HEK293 (cell line): ENCODE measurements around the gene SSBP2.

Experiments
- CTCF ChIA-PET: fragments of 350-600 bp; formaldehyde crosslinking; extraction: SDS; loops from one replicate; lab custom pipeline; 2021; ENCODE audit warnings: antibody characterized with exemption; lab: Yijun Ruan, JAX
- POLR2A ChIA-PET: fragments of 300-600 bp; formaldehyde crosslinking; extraction: SDS; loops from one replicate; lab custom pipeline; 2020; ENCODE audit warnings: antibody characterized with exemption, inconsistent platforms; lab: Yijun Ruan, JAX
- H3K27ac ChIP-seq: fragments of 200-500 bp; sonication (Bioruptor generic); 2 replicates; pipeline ENCODE4 v1.5.1; 2014; ENCODE audit warnings: low read depth, low read length, control low read depth, inconsistent platforms; ENCODE audit errors: extremely low read depth
- H3K36me3 ChIP-seq, 2 experiments: fragments of 200-500 bp in 1 of 2; sonication (Bioruptor generic) in 1 of 2; 1 replicate in 1 of 2; 2 replicates in 1 of 2; pipeline ENCODE4 v1.5.1; 2014 to 2017; ENCODE audit warnings: inconsistent platforms in 2 of 2, low read length in 2 of 2; ENCODE audit not compliant: control insufficient read depth in 2 of 2, insufficient read depth in 1 of 2
- H3K4me1 ChIP-seq: fragments of 200-500 bp; sonication (Bioruptor generic); 2 replicates; pipeline ENCODE4 v1.5.1; 2014; ENCODE audit warnings: mild to moderate bottlenecking, low read length, inconsistent platforms; ENCODE audit not compliant: control insufficient read depth, insufficient read depth
- H3K4me3 ChIP-seq: 2 replicates; pipeline ENCODE4 v1.5.1; 2011; ENCODE audit warnings: low read depth, mild to moderate bottlenecking, control low read depth, low read length, moderate library complexity
- H3K9me3 ChIP-seq: fragments of 200-500 bp; sonication (Bioruptor generic); 2 replicates; pipeline ENCODE4 v1.5.1; 2014; ENCODE audit warnings: low read depth, low read length, inconsistent platforms; ENCODE audit not compliant: control insufficient read depth, insufficient read depth
- FEZF1 ChIP-seq: fragments of 450-650 bp; formaldehyde crosslinking; IDR thresholded peaks from 2 replicates; pipeline ENCODE4 v1.5.1; 2016; ENCODE audit warnings: missing biosample characterization, missing genetic modification characterization
- GFI1B ChIP-seq: fragments of 450-650 bp; formaldehyde crosslinking; IDR thresholded peaks from 2 replicates; pipeline ENCODE4 v1.5.1; 2016; ENCODE audit warnings: missing biosample characterization, missing genetic modification characterization
- GLI4 ChIP-seq: fragments of 450-650 bp; formaldehyde crosslinking; IDR thresholded peaks from 2 replicates; pipeline ENCODE4 v1.5.1; 2016; ENCODE audit warnings: missing biosample characterization, missing genetic modification characterization
- HOXA7 ChIP-seq: sonication (generic); formaldehyde crosslinking; IDR thresholded peaks from 2 replicates; pipeline ENCODE4 v1.8.1; 2022; ENCODE audit warnings: missing genetic modification reagents, borderline replicate concordance
- KLF1 ChIP-seq: fragments of 450-650 bp; formaldehyde crosslinking; IDR thresholded peaks from 2 replicates; pipeline ENCODE4 v1.5.1; 2016; ENCODE audit warnings: missing biosample characterization, missing genetic modification characterization
- KLF8 ChIP-seq: fragments of 450-650 bp; formaldehyde crosslinking; IDR thresholded peaks from 2 replicates; pipeline ENCODE4 v1.5.1; 2016; ENCODE audit warnings: missing biosample characterization, missing genetic modification characterization
- MYNN ChIP-seq: fragments of 450-650 bp; formaldehyde crosslinking; IDR thresholded peaks from 2 replicates; pipeline ENCODE4 v1.5.1; 2016; ENCODE audit warnings: missing biosample characterization, missing genetic modification characterization, borderline replicate concordance
- PRDM1 ChIP-seq: fragments of 450-650 bp; formaldehyde crosslinking; IDR thresholded peaks from 2 replicates; pipeline ENCODE4; 2016; ENCODE audit warnings: missing biosample characterization, missing genetic modification characterization
- WT1 ChIP-seq: fragments of 450-650 bp; formaldehyde crosslinking; IDR thresholded peaks from 2 replicates; pipeline ENCODE4 v1.5.1; 2016; ENCODE audit warnings: missing biosample characterization, missing genetic modification characterization
- YY1 ChIP-seq: fragments of 450-650 bp; formaldehyde crosslinking; IDR thresholded peaks from 2 replicates; pipeline ENCODE4 v1.5.1; 2018; ENCODE audit warnings: missing biosample characterization, missing genetic modification characterization
- ZNF248 ChIP-seq: fragments of 450-650 bp; formaldehyde crosslinking; IDR thresholded peaks from 2 replicates; pipeline ENCODE4 v1.5.1; 2017; ENCODE audit warnings: missing biosample characterization, missing genetic modification characterization
- ZNF366 ChIP-seq: fragments of 450-650 bp; formaldehyde crosslinking; conservative IDR thresholded peaks from 2 replicates; pipeline ENCODE4 v1.5.1; 2016; ENCODE audit warnings: missing biosample characterization, missing genetic modification characterization
- ZNF48 ChIP-seq: fragments of 450-650 bp; formaldehyde crosslinking; IDR thresholded peaks from 2 replicates; pipeline ENCODE4 v1.5.1; 2016; ENCODE audit warnings: missing biosample characterization, missing genetic modification characterization
- ZNF510 ChIP-seq: fragments of 450-650 bp; formaldehyde crosslinking; IDR thresholded peaks from 2 replicates; pipeline ENCODE4 v1.5.1; 2018; ENCODE audit warnings: mild to moderate bottlenecking, missing genetic modification characterization, missing biosample characterization; ENCODE audit not compliant: insufficient replicate concordance
- ZNF544 ChIP-seq: fragments of 450-650 bp; formaldehyde crosslinking; IDR thresholded peaks from 2 replicates; pipeline ENCODE4 v1.5.0; 2017; ENCODE audit warnings: missing biosample characterization, missing genetic modification characterization
- ZNF585B ChIP-seq: fragments of 450-650 bp; formaldehyde crosslinking; IDR thresholded peaks from 2 replicates; pipeline ENCODE4 v1.5.1; 2016; ENCODE audit warnings: missing biosample characterization, missing genetic modification characterization
- ZNF791 ChIP-seq: fragments of 450-650 bp; formaldehyde crosslinking; IDR thresholded peaks from 2 replicates; pipeline ENCODE4 v1.5.1; 2016; ENCODE audit warnings: missing biosample characterization, missing genetic modification characterization
- TF ChIP-seq, protein P1 (sequence below): fragments of 450-650 bp; formaldehyde crosslinking; IDR thresholded peaks from 2 replicates; pipeline ENCODE4 v1.5.1; 2016; ENCODE audit warnings: missing biosample characterization, missing genetic modification characterization, borderline replicate concordance
- TF ChIP-seq, protein P2 (sequence below): fragments of 450-650 bp; formaldehyde crosslinking; IDR thresholded peaks from 2 replicates; pipeline ENCODE4 v1.5.1; 2017; ENCODE audit warnings: missing biosample characterization, missing genetic modification characterization
- TF ChIP-seq, protein P3 (sequence below): fragments of 450-650 bp; formaldehyde crosslinking; IDR thresholded peaks from 2 replicates; pipeline ENCODE4 v1.5.1; 2016; ENCODE audit warnings: missing biosample characterization, missing genetic modification characterization, low read depth
- TF ChIP-seq, protein P4 (sequence below): fragments of 450-650 bp; formaldehyde crosslinking; IDR thresholded peaks from 2 replicates; pipeline ENCODE4 v1.5.1; 2016; ENCODE audit warnings: missing biosample characterization, missing genetic modification characterization
- TF ChIP-seq, protein P5 (sequence below): fragments of 450-650 bp; formaldehyde crosslinking; IDR thresholded peaks from 2 replicates; pipeline ENCODE4 v1.5.1; 2016; ENCODE audit warnings: missing biosample characterization, missing genetic modification characterization
- TF ChIP-seq, protein P6 (sequence below): fragments of 450-650 bp; formaldehyde crosslinking; IDR thresholded peaks from 2 replicates; pipeline ENCODE4 v1.5.0; 2017; ENCODE audit warnings: missing biosample characterization, missing genetic modification characterization, borderline replicate concordance

The SSBP2 gene

DNA sequence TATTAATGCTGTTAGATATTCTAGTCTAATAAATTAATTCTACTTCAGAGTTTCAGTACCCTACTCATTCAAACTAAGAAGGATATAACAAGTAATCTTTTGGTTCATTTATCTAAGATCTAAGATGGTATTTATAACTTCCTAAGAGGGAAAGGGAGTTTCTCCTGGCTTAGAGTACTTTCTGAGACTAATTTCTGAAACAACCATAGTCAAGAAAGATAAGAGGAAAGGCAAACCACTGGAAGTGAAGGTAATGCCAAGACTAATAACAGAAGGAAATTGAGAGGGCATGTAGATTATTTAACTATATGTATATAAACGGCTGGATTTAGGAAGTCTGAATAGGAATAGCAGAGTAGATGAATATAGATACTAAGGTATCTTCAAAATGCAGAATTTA, 244.5 kb downstream of the SSBP2 start (continued):
- TF ChIP-seq, protein P1, sequence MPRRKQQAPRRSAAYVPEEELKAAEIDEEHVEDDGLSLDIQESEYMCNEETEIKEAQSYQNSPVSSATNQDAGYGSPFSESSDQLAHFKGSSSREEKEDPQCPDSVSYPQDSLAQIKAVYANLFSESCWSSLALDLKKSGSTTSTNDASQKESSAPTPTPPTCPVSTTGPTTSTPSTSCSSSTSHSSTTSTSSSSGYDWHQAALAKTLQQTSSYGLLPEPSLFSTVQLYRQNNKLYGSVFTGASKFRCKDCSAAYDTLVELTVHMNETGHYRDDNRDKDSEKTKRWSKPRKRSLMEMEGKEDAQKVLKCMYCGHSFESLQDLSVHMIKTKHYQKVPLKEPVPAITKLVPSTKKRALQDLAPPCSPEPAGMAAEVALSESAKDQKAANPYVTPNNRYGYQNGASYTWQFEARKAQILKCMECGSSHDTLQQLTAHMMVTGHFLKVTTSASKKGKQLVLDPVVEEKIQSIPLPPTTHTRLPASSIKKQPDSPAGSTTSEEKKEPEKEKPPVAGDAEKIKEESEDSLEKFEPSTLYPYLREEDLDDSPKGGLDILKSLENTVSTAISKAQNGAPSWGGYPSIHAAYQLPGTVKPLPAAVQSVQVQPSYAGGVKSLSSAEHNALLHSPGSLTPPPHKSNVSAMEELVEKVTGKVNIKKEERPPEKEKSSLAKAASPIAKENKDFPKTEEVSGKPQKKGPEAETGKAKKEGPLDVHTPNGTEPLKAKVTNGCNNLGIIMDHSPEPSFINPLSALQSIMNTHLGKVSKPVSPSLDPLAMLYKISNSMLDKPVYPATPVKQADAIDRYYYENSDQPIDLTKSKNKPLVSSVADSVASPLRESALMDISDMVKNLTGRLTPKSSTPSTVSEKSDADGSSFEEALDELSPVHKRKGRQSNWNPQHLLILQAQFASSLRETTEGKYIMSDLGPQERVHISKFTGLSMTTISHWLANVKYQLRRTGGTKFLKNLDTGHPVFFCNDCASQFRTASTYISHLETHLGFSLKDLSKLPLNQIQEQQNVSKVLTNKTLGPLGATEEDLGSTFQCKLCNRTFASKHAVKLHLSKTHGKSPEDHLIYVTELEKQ (tag by site-specific recombination): no peak
- TF ChIP-seq WT1 (tag by site-specific recombination): no peak
- TF ChIP-seq ZNF585B: no peak
- TF ChIP-seq MYNN (tag by site-specific recombination): no peak
- TF ChIP-seq, protein P2, sequence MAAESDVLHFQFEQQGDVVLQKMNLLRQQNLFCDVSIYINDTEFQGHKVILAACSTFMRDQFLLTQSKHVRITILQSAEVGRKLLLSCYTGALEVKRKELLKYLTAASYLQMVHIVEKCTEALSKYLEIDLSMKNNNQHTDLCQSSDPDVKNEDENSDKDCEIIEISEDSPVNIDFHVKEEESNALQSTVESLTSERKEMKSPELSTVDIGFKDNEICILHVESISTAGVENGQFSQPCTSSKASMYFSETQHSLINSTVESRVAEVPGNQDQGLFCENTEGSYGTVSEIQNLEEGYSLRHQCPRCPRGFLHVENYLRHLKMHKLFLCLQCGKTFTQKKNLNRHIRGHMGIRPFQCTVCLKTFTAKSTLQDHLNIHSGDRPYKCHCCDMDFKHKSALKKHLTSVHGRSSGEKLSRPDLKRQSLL (tag by site-specific recombination): no peak
- TF ChIP-seq YY1: no peak

DNA sequence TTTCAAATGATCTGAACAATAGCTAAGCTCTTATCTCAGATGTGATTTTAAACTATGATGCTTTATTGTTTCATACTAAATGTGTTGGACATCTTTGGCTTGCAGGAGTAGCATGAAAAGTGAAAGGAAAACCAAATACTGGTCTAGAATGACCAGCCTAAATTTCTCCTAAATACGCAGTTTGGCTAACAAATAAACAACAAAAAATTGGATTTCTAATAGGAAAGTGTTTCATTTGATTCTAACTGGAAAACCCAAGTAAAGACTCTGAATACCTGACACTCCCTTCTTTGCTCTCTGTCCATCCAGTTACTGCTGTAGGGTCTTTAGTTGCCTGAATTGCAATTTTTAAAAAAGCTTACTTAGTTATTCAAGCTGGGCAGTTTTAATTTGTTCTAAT, 245.2 kb downstream of the SSBP2 start:
- TF ChIP-seq GLI4 (no peak), ZNF248 (tag by site-specific recombination) (no peak), PRDM1 (tag by site-specific recombination) (no peak), KLF8 (tag by site-specific recombination) (no peak), HOXA7 (CRISPR knock-in tag) (no peak), ZNF544 (tag by site-specific recombination) (no peak), ZNF510 (no peak), FEZF1 (tag by site-specific recombination) (no peak), ZNF366 (tag by site-specific recombination) (no peak), ZNF48 (tag by site-specific recombination) (no peak), GFI1B (tag by site-specific recombination) (no peak), ZNF791 (tag by site-specific recombination) (no peak), KLF1 (tag by site-specific recombination) (no peak)
- TF ChIP-seq, protein P3, sequence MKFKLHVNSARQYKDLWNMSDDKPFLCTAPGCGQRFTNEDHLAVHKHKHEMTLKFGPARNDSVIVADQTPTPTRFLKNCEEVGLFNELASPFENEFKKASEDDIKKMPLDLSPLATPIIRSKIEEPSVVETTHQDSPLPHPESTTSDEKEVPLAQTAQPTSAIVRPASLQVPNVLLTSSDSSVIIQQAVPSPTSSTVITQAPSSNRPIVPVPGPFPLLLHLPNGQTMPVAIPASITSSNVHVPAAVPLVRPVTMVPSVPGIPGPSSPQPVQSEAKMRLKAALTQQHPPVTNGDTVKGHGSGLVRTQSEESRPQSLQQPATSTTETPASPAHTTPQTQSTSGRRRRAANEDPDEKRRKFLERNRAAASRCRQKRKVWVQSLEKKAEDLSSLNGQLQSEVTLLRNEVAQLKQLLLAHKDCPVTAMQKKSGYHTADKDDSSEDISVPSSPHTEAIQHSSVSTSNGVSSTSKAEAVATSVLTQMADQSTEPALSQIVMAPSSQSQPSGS (tag by site-specific recombination): no peak
- TF ChIP-seq, protein P4, sequence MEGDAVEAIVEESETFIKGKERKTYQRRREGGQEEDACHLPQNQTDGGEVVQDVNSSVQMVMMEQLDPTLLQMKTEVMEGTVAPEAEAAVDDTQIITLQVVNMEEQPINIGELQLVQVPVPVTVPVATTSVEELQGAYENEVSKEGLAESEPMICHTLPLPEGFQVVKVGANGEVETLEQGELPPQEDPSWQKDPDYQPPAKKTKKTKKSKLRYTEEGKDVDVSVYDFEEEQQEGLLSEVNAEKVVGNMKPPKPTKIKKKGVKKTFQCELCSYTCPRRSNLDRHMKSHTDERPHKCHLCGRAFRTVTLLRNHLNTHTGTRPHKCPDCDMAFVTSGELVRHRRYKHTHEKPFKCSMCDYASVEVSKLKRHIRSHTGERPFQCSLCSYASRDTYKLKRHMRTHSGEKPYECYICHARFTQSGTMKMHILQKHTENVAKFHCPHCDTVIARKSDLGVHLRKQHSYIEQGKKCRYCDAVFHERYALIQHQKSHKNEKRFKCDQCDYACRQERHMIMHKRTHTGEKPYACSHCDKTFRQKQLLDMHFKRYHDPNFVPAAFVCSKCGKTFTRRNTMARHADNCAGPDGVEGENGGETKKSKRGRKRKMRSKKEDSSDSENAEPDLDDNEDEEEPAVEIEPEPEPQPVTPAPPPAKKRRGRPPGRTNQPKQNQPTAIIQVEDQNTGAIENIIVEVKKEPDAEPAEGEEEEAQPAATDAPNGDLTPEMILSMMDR (tag by site-specific recombination): no peak
- TF ChIP-seq, protein P5, sequence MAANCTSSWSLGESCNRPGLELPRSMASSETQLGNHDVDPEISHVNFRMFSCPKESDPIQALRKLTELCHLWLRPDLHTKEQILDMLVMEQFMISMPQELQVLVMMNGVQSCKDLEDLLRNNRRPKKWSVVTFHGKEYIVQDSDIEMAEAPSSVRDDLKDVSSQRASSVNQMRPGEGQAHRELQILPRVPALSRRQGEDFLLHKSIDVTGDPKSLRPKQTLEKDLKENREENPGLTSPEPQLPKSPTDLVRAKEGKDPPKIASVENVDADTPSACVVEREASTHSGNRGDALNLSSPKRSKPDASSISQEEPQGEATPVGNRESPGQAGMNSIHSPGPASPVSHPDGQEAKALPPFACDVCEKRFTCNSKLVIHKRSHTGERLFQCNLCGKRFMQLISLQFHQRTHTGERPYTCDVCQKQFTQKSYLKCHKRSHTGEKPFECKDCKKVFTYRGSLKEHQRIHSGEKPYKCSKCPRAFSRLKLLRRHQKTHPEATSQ: no peak
- TF ChIP-seq, protein P6, sequence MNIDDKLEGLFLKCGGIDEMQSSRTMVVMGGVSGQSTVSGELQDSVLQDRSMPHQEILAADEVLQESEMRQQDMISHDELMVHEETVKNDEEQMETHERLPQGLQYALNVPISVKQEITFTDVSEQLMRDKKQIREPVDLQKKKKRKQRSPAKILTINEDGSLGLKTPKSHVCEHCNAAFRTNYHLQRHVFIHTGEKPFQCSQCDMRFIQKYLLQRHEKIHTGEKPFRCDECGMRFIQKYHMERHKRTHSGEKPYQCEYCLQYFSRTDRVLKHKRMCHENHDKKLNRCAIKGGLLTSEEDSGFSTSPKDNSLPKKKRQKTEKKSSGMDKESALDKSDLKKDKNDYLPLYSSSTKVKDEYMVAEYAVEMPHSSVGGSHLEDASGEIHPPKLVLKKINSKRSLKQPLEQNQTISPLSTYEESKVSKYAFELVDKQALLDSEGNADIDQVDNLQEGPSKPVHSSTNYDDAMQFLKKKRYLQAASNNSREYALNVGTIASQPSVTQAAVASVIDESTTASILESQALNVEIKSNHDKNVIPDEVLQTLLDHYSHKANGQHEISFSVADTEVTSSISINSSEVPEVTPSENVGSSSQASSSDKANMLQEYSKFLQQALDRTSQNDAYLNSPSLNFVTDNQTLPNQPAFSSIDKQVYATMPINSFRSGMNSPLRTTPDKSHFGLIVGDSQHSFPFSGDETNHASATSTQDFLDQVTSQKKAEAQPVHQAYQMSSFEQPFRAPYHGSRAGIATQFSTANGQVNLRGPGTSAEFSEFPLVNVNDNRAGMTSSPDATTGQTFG: no peak
- TF ChIP-seq, all 188 proteins: peak for 0
- CTCF ChIA-PET: interaction anchor here (0.6 to 1.5 kb wide), 4 partner anchors 11 to 588 kb away, joined by 3 to 4 read pairs (median 3); no protein-coding TSS in a partner anchor
- Histone ChIP-seq H3K27ac (no peak overlapping the region), H3K36me3 (no peaks in the 10 kb centered on the region), H3K4me3 (no peak overlapping the region), H3K4me1 (no peaks in the 10 kb centered on the region), H3K9me3 (no peaks in the 10 kb centered on the region)
- POLR2A ChIA-PET: no interaction called here
